Measurements from ENCODE around the gene SPDEF.

SPDEF gene

GRCh38 chr6:34562350-34562749 is 6.2 kb upstream of the SPDEF start:
- no peak for DNase-seq

- no peak for DNase-seq
Measured at GRCh38 chr6:34561227-34561530, 5.0 kb upstream of the SPDEF start.

- no peak for DNase-seq
Measured at GRCh38 chr6:34560366-34561226, 4.5 kb upstream of the SPDEF start.

GRCh38 chr6:34559651-34560365 is 3.7 kb upstream of the SPDEF start:
- DNase-seq, result no peak

DNA sequence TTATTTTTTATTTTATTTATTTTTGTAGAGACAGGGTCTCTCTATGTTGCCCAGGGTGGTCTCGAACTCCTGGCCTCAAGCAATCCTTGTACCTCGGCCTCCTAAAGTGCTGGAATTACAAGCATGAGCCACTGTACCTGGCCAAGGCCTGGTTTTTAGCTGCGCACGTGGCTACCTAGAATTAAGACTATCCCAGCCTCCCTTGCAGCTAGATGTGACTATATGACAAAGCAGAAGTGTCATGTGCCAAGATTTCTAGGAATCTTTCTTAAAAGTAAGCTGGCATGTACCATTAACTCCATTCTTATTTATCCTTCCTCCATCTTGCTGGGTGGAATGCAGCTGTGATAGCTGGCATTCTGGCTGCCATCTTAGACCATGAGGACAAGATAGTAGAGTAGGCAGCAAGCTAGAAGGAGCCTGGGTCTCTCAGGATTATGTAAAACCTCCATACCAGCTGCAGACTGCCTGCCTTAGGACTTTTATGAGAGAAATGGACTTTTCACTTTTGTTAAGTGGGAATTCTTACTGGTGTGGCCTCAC is 2.1 kb upstream of the SPDEF start:
- DNase-seq, result no peak

DNA sequence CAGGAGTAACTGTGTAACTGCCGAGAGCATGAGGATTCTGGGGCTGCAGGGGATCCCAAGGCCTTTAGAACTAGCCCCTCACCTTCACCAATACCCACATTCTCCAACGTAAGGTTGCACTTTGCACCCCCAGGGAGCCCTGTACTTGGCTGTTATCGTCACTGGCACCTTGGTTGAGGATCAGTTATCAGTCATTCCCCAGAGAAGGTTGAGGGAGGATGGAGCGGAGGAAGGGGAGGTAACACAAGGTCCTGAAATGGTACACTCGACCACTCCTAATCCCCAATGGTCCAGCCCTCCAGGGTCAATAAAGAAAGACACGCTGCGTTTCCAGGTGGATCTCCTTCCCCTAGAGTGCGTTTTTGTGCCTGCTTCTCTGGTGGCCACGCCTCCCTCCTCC is 1.1 kb upstream of the SPDEF start:
- no peak for DNase-seq

- DNase-seq, result no peak
Measured at GRCh38 chr6:34556493-34556892, 364 bp upstream of the SPDEF start.

- no peak for DNase-seq
Measured at GRCh38 chr6:34555328-34555727, 801 bp downstream of the SPDEF start.

DNA sequence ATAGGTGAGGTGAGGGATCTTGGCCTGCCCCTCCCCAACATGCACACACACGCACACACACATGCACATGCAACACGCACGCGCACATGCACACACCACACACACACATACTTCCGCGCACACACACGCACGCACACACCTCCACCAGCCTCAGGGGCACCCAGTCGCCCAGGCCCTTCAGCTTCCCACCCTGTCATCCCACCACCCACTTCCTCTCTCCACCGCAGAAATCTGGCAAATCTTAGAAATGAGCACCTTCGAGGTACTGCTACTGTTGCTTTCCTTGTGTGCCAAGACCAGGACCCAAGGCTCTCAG is 1.2 kb downstream of the SPDEF start:
- DNase-seq, result no peak

- no peak for DNase-seq
Measured at GRCh38 chr6:34554291-34555006, 1.7 kb downstream of the SPDEF start.

- DNase-seq, result no peak
Measured at GRCh38 chr6:34553750-34554149, 2.4 kb downstream of the SPDEF start.

DNA sequence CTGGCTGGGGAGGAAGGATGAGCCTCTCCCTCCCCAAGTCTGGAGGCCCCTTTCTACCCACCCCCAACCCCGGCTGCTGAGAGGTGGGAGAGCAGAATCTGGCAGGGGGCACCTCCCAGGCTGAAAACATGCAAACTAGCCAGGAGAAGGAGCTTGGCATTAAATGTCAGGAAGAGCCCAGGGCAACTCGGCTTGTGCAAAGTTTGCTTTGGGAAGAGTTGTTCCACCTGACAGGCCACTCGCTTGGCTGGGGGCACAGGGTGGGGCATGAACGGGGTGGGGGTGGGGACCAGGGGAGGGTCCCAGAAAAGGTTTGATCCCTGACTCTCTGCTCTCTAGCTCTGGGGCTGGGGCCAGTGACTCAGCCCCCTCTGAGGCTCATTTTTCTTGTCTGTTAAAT is 3.0 kb downstream of the SPDEF start:
- DNase-seq, result no peak

DNA sequence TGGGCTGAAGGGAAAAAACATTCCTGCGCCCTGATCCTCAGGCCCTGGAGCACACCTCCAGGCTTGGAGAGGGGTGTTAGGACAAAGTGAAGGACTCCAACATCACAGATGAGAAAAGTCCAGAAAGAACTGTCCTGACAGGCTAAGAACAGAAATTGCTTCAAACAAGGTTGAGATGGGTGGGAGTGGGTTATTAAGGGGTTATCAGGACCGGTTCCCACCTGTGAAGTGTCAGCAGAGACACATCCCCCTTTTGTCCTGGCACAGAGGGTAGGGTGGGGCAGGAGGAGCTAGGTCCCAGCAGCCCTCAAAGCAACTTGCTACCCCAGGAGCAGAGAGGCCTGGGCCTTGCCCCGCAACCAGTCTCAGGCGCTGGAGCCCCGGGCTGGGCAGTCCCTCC is 3.5 kb downstream of the SPDEF start:
- no peak for DNase-seq

DNA sequence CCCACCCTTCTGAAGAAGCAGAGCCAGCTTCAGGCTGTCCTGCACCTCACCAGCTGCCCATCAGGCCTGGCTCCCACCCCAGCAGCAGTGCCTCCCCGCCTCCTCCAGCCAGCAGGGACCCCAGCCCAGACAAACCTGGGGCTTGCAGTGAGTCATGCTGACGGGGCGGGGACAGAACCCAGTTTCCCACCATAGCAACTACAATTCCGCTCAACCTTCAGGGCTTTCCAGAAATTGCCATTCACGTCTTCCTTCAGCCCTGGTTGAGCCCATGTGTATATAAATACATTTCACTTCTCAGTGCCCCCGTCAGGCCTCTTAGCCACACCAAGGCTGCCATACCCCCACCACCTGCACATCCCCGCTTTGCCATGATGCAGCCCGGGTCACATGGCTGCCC is 4.4 kb downstream of the SPDEF start:
- DNase-seq, result no peak

GRCh38 chr6:34549804-34550202 is 6.3 kb downstream of the SPDEF start:
- DNase-seq, result no peak

- no peak for DNase-seq
Measured at GRCh38 chr6:34549026-34549803, 6.9 kb downstream of the SPDEF start.

GRCh38 chr6:34547701-34548644 is 8.2 kb downstream of the SPDEF start:
- no peak for DNase-seq

DNA sequence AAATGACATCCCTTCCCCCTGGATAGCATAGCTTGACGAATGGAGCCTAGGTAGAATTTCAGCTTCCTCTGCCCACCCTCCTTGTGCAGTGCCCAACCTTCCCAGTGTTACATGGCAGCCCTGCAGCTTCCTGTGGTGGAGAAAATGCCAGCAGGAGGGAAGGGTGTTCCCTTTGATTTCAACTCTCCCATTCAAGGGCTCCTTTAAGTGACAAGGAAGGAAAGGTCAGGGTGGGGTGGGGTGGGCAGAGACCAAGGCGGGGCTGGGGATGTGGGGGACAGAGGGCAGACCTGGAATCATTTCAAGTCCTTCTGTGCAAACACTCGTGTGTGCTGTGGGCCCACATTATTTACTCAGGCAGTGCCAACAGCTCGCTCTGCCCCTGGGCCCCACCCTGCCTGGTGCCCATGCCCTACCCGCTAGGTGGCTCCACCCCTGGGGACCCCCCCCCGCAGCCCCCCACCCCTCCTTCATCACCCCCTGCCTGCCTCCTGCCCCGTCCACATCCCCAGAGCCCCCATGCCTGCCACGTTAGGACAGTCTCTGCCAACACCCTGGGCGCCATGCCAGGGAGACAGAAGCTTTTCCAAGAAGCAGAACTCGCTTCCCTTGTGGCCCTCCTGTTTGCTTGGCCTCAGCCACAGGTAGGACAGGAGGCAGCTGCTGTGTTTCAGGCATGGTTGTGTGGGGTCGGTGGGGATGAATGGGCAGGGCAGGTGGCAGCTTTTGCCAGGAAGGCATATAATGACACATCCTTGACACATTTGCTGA is 9.4 kb downstream of the SPDEF start:
- DNase-seq, result no peak

GRCh38 chr6:34544776-34545471 is 11.2 kb downstream of the SPDEF start:
- no peak for DNase-seq

- no peak for DNase-seq
Measured at GRCh38 chr6:34544052-34544604, 12.0 kb downstream of the SPDEF start.

All from stimulated activated CD8-positive, alpha-beta memory T cell treated with anti-CD3 and anti-CD28 coated beads, Interleukin-4, amount 100 ng/mL, for 48 hours (primary cell).